Measurements from ENCODE around the gene HELZ.
"Not testable (repeated sequence)": the region's sequence is repeated elsewhere in the genome, so short reads cannot be mapped to it uniquely, and the experiment has no call there.

Gene HELZ

GRCh38 chr17:67044016-67044772 lies 200.8 kb downstream of the HELZ start, which contains the start of gene CACNG1:
TSS of gene CACNG1 (plus strand) at chr17:67044554. CDS start at chr17:67044661, 107 bp downstream.
- no peak for DNase-seq

- DNase-seq = no peak
These were observed 201.7 kb downstream of the HELZ start for GRCh38 chr17:67043283-67043682.

- no peak for DNase-seq
These were observed 202.8 kb downstream of the HELZ start for GRCh38 chr17:67041941-67042899.

DNA sequence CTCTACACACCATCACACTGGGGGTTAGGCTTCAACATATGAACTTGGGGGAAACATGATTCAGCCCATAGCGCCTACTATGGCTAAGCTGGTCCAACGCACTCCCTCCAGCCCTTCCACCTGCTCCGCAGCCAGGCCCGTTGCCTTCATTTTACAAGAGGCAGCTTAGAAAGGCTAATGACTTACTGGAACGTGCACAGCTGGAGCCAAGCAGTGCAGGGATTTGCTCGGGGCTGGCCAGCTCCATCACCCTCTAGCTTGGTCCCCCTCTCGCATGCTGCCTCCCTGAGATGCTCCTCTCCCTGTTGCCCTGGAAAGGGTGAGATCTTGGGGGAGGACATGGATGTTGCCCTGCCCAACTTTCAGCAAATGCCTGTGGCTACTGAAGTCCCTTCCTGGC lies 203.5 kb downstream of the HELZ start:
- DNase-seq = no peak

- DNase-seq = not testable (repeated sequence)
These were observed 203.9 kb downstream of the HELZ start for GRCh38 chr17:67041119-67041518.

GRCh38 chr17:67040652-67041051 lies 204.3 kb downstream of the HELZ start:
- no peak for DNase-seq

- DNase-seq = no peak
These were observed 206.1 kb downstream of the HELZ start for GRCh38 chr17:67038861-67039365.

DNA sequence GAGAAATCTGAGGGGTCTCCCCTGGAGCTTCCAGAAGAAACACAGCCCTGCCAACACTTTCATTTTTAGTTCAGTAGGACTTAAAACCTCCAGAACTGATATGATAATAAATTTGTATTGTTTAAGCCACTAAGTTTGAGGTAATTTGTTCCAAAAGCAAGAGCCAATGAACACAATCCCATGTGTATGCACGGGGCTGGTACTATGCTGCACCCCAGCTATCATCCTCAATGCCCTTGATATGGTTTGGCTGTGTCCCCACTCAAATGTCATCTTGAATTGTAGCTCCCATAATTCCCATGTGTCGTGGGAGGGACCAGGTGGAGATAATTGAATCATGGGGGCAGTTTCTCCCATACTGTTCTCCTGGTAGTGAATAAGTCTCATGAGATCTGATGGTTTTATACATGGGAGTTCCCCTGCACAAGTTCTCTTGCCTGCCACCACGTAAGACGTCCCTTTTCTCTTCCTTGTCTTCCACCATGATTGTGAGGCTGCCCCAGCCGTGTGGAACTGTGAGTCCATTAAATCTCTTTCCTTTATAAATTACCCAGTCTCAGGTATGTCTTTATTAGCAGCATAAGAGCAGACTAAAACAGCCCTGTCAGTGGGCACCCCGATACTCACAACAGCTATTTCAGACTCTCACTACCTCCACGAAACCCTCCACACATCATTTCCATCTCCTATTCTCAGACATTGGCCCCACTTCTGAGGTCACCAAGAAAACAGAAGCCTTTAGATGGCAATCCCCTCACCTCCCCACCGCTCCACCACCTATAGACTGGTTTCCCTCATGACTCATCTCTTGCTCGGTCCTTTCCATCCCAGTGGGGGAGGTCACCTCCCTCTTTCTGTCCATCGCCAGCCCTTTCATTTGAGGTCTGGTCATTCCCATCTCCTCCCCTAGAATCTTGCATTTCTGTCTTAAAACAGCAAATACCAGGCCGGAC lies 209.6 kb downstream of the HELZ start:
- no peak for DNase-seq

GRCh38 chr17:67033613-67034012 lies 211.4 kb downstream of the HELZ start:
- DNase-seq = no peak

DNA sequence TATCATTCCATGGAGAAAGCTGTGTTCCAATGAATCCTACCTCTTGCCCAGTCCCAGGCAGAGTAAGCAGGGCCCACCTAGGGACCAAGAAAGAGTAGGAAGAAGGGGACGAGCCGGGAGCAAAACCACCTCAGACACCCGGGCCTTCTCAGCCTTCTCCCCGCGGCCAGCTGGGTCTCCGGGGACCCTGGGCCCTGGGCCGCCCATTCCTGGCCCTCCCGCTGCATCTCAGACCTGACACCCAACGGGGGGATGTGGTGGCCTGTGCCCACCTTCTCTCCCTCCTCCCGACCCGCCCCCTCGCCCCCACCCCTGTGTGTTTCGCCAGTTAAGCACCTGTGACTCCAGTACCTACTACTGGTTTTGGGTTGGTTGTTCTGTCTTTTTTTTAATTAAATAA lies 212.0 kb downstream of the HELZ start:
- no peak for DNase-seq

DNA sequence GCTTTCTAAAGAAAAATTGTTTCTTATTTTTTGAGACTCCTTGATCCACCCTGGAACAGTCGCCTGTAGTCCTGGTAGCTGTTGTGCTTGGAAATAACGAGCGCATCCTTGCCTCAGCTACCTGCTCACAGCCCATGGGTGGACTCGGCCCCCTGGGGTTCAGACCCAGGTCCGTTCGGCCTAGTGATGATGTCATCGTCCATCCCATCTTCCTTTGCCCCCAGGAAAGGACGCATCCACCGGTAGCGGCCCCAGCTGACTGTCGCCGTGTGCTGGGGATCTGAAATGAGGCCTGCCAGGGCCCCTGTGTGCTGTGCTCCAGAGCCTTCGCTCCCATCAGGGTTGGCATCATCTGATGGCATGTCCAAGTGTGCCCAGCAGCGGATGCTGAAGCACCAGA lies 212.6 kb downstream of the HELZ start:
- no peak for DNase-seq

- DNase-seq = no peak
These were observed 214.4 kb downstream of the HELZ start for GRCh38 chr17:67030641-67031040.

GRCh38 chr17:67027031-67027628 lies 217.9 kb downstream of the HELZ start:
- DNase-seq = no peak

GRCh38 chr17:67026341-67026740 lies 218.7 kb downstream of the HELZ start:
- DNase-seq = no peak

DNA sequence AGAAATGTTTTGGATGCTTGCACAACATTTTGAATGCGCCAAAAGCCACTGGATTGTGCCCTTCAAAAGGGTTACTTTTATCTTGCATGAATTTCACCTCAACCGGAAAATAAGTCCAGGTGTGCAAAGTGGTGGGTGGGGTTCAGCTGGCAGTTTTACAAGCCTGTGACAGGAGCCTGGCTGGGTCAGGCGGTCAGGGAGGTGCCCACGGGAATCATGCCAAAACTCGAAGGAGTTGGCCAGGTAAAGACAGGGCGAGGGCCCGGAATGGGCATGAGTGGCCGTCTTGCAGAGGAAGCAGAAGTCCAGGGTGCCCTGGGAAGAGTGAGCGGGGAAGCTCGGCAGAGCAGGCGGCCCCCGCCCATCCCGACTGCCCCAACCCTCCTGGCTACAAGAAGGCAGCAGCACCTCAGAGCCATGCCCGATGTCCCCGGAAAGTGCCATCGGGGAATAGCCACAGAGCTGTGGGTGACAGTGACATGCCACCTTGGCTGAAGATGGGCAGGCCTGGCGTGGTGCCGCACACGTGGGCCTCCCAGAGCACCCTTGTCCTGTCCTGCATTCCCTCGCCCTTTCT lies 219.7 kb downstream of the HELZ start:
- DNase-seq = no peak

- DNase-seq = no peak
These were observed 220.3 kb downstream of the HELZ start for GRCh38 chr17:67024736-67025135.

GRCh38 chr17:67022451-67022810 lies 222.6 kb downstream of the HELZ start:
- no peak for DNase-seq

- no peak for DNase-seq
These were observed 223.1 kb downstream of the HELZ start for GRCh38 chr17:67021743-67022450.

- DNase-seq = no peak
These were observed 223.8 kb downstream of the HELZ start for GRCh38 chr17:67021196-67021595.

Data from stimulated activated CD4-positive, alpha-beta T cell treated with anti-CD3 and anti-CD28 coated beads, Interleukin-1b, Interleukin-23, amount 100 ng/mL, for 48 hours (primary cell).